B cell (primary cell): Measurements from ENCODE around the gene PAM16. TPM values are rescaled to one million over a fixed set of nuclear protein-coding genes. Genes with fewer than 3 reads are reported as not detected.

Experiments used
- ATAC-seq: fragments of 200-7000 bp; cut with Tn5 transposase; one replicate; pipeline ENCODE4 v1.10.0; 2021; ENCODE audit warnings: low read depth, mild to moderate bottlenecking, moderate number of reproducible peaks, moderate library complexity
- CTCF ChIA-PET: fragments of 350-600 bp; sonication (Branson Sonifier 250); formaldehyde crosslinking; loops from one replicate; lab custom pipeline; 2021; ENCODE audit warnings: antibody characterized with exemption, inconsistent platforms; lab: Charles Lee
- POLR2A ChIA-PET: fragments of 350-600 bp; sonication (Branson Sonifier 250); formaldehyde crosslinking; loops from one replicate; lab custom pipeline; 2021; ENCODE audit warnings: antibody characterized with exemption; lab: Charles Lee
- DNase-seq: peaks from one replicate; pipeline ENCODE4 v3.0.0; 2013
- H2AFZ ChIP-seq: 2 replicates; pipeline ENCODE4 v1.6.1; 2012; ENCODE audit warnings: mild to moderate bottlenecking, low read depth, low read length; ENCODE audit not compliant: insufficient read depth, poor library complexity, severe bottlenecking
- H3K27ac ChIP-seq, 2 donors: 1 replicate in 1 of 2; 2 replicates in 1 of 2; pipeline ENCODE4 v1.5.1; 2012 to 2013; ENCODE audit warnings: low read length in 2 of 2, mild to moderate bottlenecking in 2 of 2, moderate library complexity in 1 of 2
- H3K27me3 ChIP-seq, 4 experiments: fragments of 200-600 bp in 1 of 4; sonication (generic) in 1 of 4; replicated peaks in 1 of 4; 1 replicate in 2 of 4; 2 replicates in 2 of 4; pipeline versions ENCODE4 v1.6.1 to v1.7.0; 2013 to 2016; ENCODE audit warnings: low read length in 3 of 4, mild to moderate bottlenecking in 2 of 4, mixed read lengths in 1 of 4, moderate library complexity in 1 of 4; ENCODE audit not compliant: insufficient read depth in 4 of 4, control insufficient read depth in 3 of 4; ENCODE audit errors: control extremely low read depth in 1 of 4
- H3K36me3 ChIP-seq, 2 experiments: replicated peaks in 1 of 2; 1 replicate in 1 of 2; 2 replicates in 1 of 2; pipeline versions ENCODE4 v1.6.1 to v1.7.1; 2013; ENCODE audit warnings: low read length in 1 of 2; ENCODE audit not compliant: insufficient read depth in 2 of 2, control insufficient read depth in 1 of 2; ENCODE audit errors: control extremely low read depth in 1 of 2, extremely low read depth in 1 of 2
- H3K4me1 ChIP-seq, 2 donors: fragments of 200-600 bp in 1 of 2; sonication (generic) in 1 of 2; 1 replicate in 1 of 2; 2 replicates in 1 of 2; pipeline versions ENCODE4 v1.5.1 to v1.6.1; 2013 to 2017; ENCODE audit warnings: low read length in 2 of 2; ENCODE audit not compliant: control insufficient read depth in 2 of 2, insufficient read depth in 2 of 2
- H3K4me2 ChIP-seq: replicated peaks from 2 replicates; pipeline ENCODE3; 2012; ENCODE audit warnings: mild to moderate bottlenecking, low read depth, low read length; ENCODE audit not compliant: poor library complexity, severe bottlenecking
- H3K4me3 ChIP-seq, 5 experiments: fragments of 200-600 bp in 1 of 5; sonication (generic) in 1 of 5; 1 replicate in 3 of 5; 2 replicates in 2 of 5; pipeline versions ENCODE4 v1.5.1 to v1.7.0; 2011 to 2016; ENCODE audit warnings: low read length in 4 of 5, mild to moderate bottlenecking in 4 of 5, low read depth in 2 of 5, control low read depth in 1 of 5, moderate library complexity in 1 of 5; ENCODE audit not compliant: insufficient read depth in 1 of 5; ENCODE audit errors: control extremely low read depth in 1 of 5, extremely low read depth in 1 of 5
- H3K79me2 ChIP-seq: fragments of 200-600 bp; sonication (generic); one replicate; pipeline ENCODE4 v1.6.0; 2016; ENCODE audit warnings: low read length; ENCODE audit not compliant: control insufficient read depth, insufficient read depth
- H3K9ac ChIP-seq: fragments of 200-600 bp; sonication (generic); 2 replicates; pipeline ENCODE4 v1.6.1; 2017; ENCODE audit warnings: mild to moderate bottlenecking, low read length, moderate library complexity
- H3K9me3 ChIP-seq, 3 donors: one replicate each; pipeline versions ENCODE4 v1.6.1 to v1.7.1; 2013; ENCODE audit warnings: low read length in 2 of 3; ENCODE audit not compliant: control insufficient read depth in 2 of 3, insufficient read depth in 1 of 3; ENCODE audit errors: control extremely low read depth in 1 of 3
- H4K20me1 ChIP-seq: 2 replicates; pipeline ENCODE4 v1.6.0; 2012; ENCODE audit warnings: mild to moderate bottlenecking, low read length; ENCODE audit not compliant: insufficient read depth, control insufficient read depth, poor library complexity, severe bottlenecking
- H3K27ac Mint-ChIP-seq: one replicate; pipeline ENCODE4 v1.8.0; 2021; ENCODE audit warnings: mixed read lengths
- H3K27me3 Mint-ChIP-seq: one replicate; pipeline ENCODE4 v1.8.0; 2021; ENCODE audit warnings: mixed read lengths
- H3K4me1 Mint-ChIP-seq: one replicate; pipeline ENCODE4 v1.8.0; 2021; ENCODE audit warnings: mixed read lengths
- H3K4me3 Mint-ChIP-seq: one replicate; pipeline ENCODE4 v1.8.0; 2021; ENCODE audit warnings: mixed read lengths
- H3K9me3 Mint-ChIP-seq: one replicate; pipeline ENCODE4 v1.8.0; 2022; ENCODE audit warnings: mixed read lengths; ENCODE audit not compliant: insufficient read depth
- CTCF ChIP-seq: fragments of 200-600 bp; IDR thresholded peaks from one replicate; pipeline ENCODE4 v1.8.0; 2022; ENCODE audit warnings: antibody characterized with exemption, mild to moderate bottlenecking
- EZH2 ChIP-seq: IDR thresholded peaks from 2 replicates; pipeline ENCODE4 v1.6.1; 2012; ENCODE audit warnings: borderline replicate concordance, low read depth, mild to moderate bottlenecking, moderate library complexity, low read length; ENCODE audit not compliant: insufficient read depth, poor library complexity, severe bottlenecking
- WGBS: methylation state at CpG from one replicate; pipeline ENCODE4 v1.1.5; 2013; ENCODE audit warnings: missing lambda C conversion rate; ENCODE audit not compliant: insufficient coverage; 5-methylcytosine and 5-hydroxymethylcytosine counted together
- intact Hi-C: fragments of 100-400 bp; cut with micrococcal nuclease; formaldehyde crosslinking; loops from one replicate; pipeline ENCODE4 v1.10.0; 2022
- polyA plus RNA-seq: library from polyadenylated mRNA; depleted of rRNA; stranded (reverse); fragments of >200 nt; gene quantifications from 2 replicates; pipeline ENCODE4 v1.2.3, GENCODE V29; 2012
- total RNA-seq, 2 donors: library from RNA; stranded (reverse); fragments of 120-200 nt in 1 of 2; gene quantifications; 1 replicate in 1 of 2; 2 replicates in 1 of 2; pipeline versions ENCODE4 v1.2.3 to v1.2.4, GENCODE V29; 2013 to 2022

Gene PAM16
- total and polyA plus RNA-seq, 2 donors (not counting 1 experiment from before 2014, with no cell fraction given), result 57.3 to 64.1 TPM

DNA sequence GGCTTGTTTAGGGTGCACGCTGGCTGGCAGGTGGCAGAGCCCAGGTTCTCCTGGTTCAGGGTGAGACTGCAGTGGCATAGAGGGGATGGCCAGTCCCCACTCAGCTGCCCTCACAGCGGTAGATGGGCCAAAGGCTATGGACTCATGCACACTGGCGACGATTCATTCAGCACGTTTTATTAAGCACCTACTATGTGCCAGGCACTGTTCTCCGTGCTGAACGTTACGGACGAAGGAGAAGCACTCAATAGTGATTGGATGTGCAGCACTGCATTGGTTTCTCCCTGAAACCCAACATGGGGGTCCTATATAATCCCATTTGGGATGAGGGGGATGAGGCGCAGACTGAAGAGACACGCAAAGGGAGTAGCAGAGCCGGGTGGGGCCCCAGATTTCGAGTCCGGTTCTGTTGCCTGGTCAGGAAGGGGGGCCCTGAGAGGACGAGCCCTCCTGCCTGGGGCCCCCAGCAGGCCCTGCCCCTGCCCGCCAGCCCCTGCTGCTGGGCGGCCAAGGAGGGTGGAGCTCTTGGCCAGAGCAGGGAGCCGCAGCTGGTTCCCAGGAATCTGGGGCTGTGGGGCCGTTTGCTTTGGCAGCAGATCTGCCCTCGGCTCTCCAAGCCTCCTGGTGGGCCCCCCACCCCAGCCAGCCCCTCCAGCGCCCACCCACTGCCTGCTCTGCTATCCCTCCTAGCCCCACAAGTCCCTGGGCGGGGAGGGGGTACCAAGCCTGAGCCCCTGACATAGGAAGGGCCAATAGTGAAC lies 26.4 kb downstream of the PAM16 start:
- no peak overlapping the region for H3K4me2 ChIP-seq
- intact Hi-C loops, result no loop called here
- WGBS, result 92% methylated on average over 21 of the region's 22 CpGs

More for the DNA sequence above, 26.4 kb downstream of the PAM16 start:
- Histone ChIP-seq H3K79me2 (no peaks in the 10 kb centered on the region), H3K36me3 (no peaks in the 10 kb centered on the region), H3K4me1 (peaks cover 18 to 29% of the 10 kb centered on the region in 2 donors), H4K20me1 (no peaks in the 10 kb centered on the region), H3K27me3 (peaks cover 0 to 20% (median 0%) of the 10 kb centered on the region in 4 experiments), H3K9me3 (no peaks in the 10 kb centered on the region), H3K9ac (no peak overlapping the region), H3K4me3 (no peak overlapping the region), H3K27ac (no peak overlapping the region), H2AFZ (no peak overlapping the region)
- ChIA-PET CTCF (interaction anchor here (0.6 to 10.0 kb wide), 3 partner anchors 13 to 114 kb away, joined by 5 to 165 read pairs (median 152); partner anchors contain the start of gene GLIS2), POLR2A (no interaction called here)
- no peak for DNase-seq
- TF ChIP-seq CTCF (no peak), EZH2 (no peak)
- H3K4me1 Mint-ChIP-seq, result peaks cover 10% of the 10 kb centered on the region
- H3K4me3 Mint-ChIP-seq, result no peak overlapping the region
- ATAC-seq, result no peak
- H3K27ac Mint-ChIP-seq, result no peak overlapping the region
- H3K9me3 Mint-ChIP-seq, result no peaks in the 10 kb centered on the region
- H3K27me3 Mint-ChIP-seq, result peaks cover 1% of the 10 kb centered on the region
